ENCODE results near the gene SMAD7.

The SMAD7 gene

DNA sequence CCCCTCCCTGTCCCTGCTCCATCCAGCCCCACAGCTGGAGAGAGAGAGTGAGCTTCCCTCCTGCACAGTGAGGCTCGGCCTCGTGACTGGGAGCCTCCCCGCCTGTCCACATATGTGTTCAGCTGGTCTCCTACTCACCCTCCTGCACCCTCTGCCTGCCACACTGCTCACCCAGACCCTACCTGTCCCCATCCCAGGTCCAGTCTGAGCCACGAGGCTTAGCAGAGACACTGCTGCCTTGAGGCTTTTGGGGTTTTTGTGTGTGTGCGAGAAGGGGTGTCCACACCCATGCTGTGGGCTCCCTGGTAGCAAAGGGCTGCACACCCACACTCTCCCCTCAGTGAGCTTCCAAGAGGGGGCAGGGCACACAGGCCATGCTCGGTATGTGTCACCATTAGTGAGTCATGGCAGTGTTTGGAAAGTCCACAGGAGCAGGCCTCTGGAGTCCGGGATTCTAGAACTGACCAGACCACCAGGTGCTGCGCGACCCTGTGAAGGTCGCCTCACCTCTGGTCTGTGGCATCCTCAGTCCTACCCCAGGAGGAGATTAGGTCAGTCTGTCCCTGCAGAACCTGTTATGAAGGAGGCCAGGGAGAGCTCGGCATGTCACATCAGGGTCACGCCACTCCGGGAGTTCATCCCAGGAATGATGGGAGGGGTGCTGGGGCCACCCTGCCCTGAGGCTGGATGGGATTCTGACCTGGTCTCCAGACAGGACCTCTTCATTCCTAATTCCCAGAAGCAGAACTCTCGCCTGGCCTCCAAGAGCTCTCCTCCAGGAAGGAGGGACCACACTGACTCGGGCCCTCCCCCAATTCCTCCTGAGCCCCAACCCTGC, 39.9 kb upstream of the SMAD7 start:
- POLR2A ChIA-PET = interaction anchor here (1.5 kb wide), 1 partner anchor 38 kb away, joined by 8 read pairs; no protein-coding TSS in a partner anchor

DNA sequence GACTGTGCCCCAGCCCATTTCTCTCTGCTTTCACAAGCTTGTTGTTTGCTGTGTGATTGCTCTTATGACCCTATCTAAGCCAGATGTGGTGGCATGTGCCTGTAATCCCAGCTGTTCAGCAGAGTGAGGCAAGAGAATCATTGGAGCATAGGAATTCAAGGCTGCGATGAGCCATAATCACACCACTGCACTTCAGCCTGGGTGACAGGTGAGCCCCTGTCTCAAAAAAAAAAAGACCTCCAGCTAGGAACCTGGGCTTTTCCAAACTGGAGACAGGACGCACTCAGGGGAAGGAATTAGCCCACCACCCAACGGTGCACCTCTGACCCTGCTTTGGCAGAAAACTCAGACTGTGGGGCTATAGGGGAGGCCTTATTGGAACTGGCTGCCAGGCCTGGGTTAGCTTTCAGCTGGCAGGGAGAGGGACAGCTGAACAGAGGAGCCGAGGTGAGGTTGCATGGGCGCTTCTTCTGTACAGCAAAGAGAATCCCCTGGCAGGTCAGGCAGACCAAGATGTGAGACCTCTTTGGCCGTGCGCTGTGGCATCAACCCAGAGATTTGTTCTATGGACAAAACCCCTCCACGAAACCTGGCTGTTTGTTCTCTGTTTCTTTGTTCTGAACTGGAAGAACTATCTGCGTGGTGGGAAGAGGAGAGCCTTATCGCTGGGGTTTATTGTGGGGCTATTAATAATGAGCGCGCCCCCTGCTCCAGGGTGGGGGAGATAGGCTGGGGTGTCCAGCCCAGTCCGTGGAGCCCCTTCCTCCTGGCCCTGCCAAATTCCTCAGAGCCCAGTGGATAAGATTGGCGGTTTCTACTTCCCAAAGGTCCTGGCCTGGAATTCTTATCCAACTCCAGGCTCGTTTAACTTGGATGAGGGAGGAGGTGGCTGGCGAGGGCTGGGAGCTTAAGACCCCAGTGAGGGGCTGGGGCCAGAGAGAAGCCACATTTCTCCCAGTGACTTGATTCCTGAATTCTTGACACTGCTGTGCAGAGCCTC, 38.8 kb upstream of the SMAD7 start:
- POLR2A ChIA-PET = interaction anchor here (1.3 kb wide), 1 partner anchor 13 kb away, joined by 3 read pairs; no protein-coding TSS in a partner anchor
- CTCF ChIA-PET = no interaction called here
- TF ChIP-seq FOXM1 (IDR thresholded peaks at IDR 0.05; ENCODE audit: borderline replicate concordance) = no peak
- TF ChIP-seq TARDBP (IDR thresholded peaks at IDR 0.05) = no peak
- TF ChIP-seq FOXK2 (IDR thresholded peaks at IDR 0.05) = no peak
- TF ChIP-seq BHLHE40 (IDR thresholded peaks at IDR 0.05; ENCODE audit: borderline replicate concordance) = no peak
- TF ChIP-seq NFRKB (IDR thresholded peaks at IDR 0.05) = no peak
- no peak for TF ChIP-seq ARNT (IDR thresholded peaks at IDR 0.05)
- TF ChIP-seq FOXA1 (IDR thresholded peaks at IDR 0.05) = no peak
- no peak for TF ChIP-seq SP1 (IDR thresholded peaks at IDR 0.05)
- TF ChIP-seq HDGF (IDR thresholded peaks at IDR 0.05; ENCODE audit: borderline replicate concordance) = no peak
- TF ChIP-seq, protein P1, sequence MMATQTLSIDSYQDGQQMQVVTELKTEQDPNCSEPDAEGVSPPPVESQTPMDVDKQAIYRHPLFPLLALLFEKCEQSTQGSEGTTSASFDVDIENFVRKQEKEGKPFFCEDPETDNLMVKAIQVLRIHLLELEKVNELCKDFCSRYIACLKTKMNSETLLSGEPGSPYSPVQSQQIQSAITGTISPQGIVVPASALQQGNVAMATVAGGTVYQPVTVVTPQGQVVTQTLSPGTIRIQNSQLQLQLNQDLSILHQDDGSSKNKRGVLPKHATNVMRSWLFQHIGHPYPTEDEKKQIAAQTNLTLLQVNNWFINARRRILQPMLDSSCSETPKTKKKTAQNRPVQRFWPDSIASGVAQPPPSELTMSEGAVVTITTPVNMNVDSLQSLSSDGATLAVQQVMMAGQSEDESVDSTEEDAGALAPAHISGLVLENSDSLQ (IDR thresholded peaks at IDR 0.05) = no peak
- TF ChIP-seq ZNF384 (IDR thresholded peaks at IDR 0.05) = no peak
- TF ChIP-seq CTBP1 (IDR thresholded peaks at IDR 0.05; ENCODE audit: borderline replicate concordance) = no peak
- no peak for TF ChIP-seq L3MBTL2 (conservative IDR thresholded peaks at IDR 0.05)
- TF ChIP-seq LEF1 (IDR thresholded peaks at IDR 0.05; ENCODE audit: borderline replicate concordance) = no peak
- TF ChIP-seq SUZ12 (IDR thresholded peaks at IDR 0.05) = no peak
- no peak for TF ChIP-seq ELF4 (IDR thresholded peaks at IDR 0.05)
- DNase-seq (ENCODE audit: extremely low spot score) = no peak

More for the DNA sequence above, 39.9 kb upstream of the SMAD7 start:
- DNase-seq (ENCODE audit: extremely low spot score) = no peak
- CTCF ChIA-PET = no interaction called here
- TF ChIP-seq ELF4 (IDR thresholded peaks at IDR 0.05) (no peak), SP1 (IDR thresholded peaks at IDR 0.05) (no peak), NFRKB (IDR thresholded peaks at IDR 0.05) (no peak), TARDBP (IDR thresholded peaks at IDR 0.05) (no peak), LEF1 (IDR thresholded peaks at IDR 0.05; ENCODE audit: borderline replicate concordance) (no peak), CTBP1 (IDR thresholded peaks at IDR 0.05; ENCODE audit: borderline replicate concordance) (no peak), SUZ12 (IDR thresholded peaks at IDR 0.05) (no peak), ARNT (IDR thresholded peaks at IDR 0.05) (no peak), FOXA1 (IDR thresholded peaks at IDR 0.05) (no peak), FOXM1 (IDR thresholded peaks at IDR 0.05; ENCODE audit: borderline replicate concordance) (no peak), L3MBTL2 (conservative IDR thresholded peaks at IDR 0.05) (no peak), ZNF384 (IDR thresholded peaks at IDR 0.05) (no peak), BHLHE40 (IDR thresholded peaks at IDR 0.05; ENCODE audit: borderline replicate concordance) (no peak), FOXK2 (IDR thresholded peaks at IDR 0.05) (no peak), HDGF (IDR thresholded peaks at IDR 0.05; ENCODE audit: borderline replicate concordance) (no peak)
- TF ChIP-seq, protein P1 (IDR thresholded peaks at IDR 0.05) = no peak

DNA sequence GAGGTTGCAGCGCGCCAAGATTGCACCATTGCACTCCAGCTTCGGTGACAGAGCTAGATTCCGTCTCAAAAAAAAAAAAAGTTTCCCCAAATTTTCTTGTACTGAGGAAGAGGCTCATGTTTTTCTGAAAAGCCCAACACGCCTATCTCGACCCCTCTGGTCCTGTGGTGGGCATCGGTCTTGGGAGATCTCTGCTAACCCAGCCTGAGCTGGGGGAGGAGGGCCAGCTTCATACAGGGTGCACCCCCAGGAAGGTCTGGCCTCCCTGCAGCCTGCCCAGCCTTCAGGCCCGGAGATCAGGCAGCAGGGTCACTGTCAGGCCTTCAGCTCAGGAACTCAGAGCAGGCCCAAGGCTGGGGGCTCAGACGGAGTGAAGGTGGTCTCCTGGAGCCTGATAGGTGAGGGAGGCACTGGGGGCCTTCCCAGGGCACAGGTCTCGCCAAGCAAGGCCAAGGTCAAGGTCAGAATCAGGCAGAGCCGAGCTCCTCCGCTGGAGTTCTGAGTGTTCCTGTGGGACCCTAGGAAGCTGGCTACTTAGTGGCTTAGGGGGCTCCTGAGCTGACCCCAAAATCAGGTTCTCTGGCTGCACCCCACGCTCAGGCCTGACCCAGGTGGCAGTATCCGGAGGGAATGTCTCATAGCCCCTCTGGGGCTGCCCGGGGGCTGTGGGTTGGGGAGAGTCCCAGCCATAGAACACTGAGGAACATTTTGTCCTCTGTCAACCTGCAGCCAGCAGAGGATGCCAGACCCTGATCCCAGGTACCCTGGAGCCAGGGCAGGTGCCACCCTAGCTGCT, 37.9 kb upstream of the SMAD7 start:
- CTCF ChIA-PET = no interaction called here
- no peak for TF ChIP-seq FOXM1 (IDR thresholded peaks at IDR 0.05; ENCODE audit: borderline replicate concordance)
- no peak for TF ChIP-seq TARDBP (IDR thresholded peaks at IDR 0.05)
- no peak for TF ChIP-seq HDGF (IDR thresholded peaks at IDR 0.05; ENCODE audit: borderline replicate concordance)
- TF ChIP-seq ARNT (IDR thresholded peaks at IDR 0.05) = no peak
- no peak for TF ChIP-seq FOXK2 (IDR thresholded peaks at IDR 0.05)
- TF ChIP-seq ELF4 (IDR thresholded peaks at IDR 0.05) = no peak
- no peak for TF ChIP-seq SUZ12 (IDR thresholded peaks at IDR 0.05)
- no peak for TF ChIP-seq NFRKB (IDR thresholded peaks at IDR 0.05)
- TF ChIP-seq FOXA1 (IDR thresholded peaks at IDR 0.05) = no peak
- no peak for TF ChIP-seq ZNF384 (IDR thresholded peaks at IDR 0.05)
- TF ChIP-seq BHLHE40 (IDR thresholded peaks at IDR 0.05; ENCODE audit: borderline replicate concordance) = no peak
- TF ChIP-seq, protein P1 (IDR thresholded peaks at IDR 0.05) = no peak
- DNase-seq (ENCODE audit: extremely low spot score) = no peak
- POLR2A ChIA-PET = interaction anchor here (1.3 kb wide), 1 partner anchor 12 kb away, joined by 3 read pairs; no protein-coding TSS in a partner anchor

DNA sequence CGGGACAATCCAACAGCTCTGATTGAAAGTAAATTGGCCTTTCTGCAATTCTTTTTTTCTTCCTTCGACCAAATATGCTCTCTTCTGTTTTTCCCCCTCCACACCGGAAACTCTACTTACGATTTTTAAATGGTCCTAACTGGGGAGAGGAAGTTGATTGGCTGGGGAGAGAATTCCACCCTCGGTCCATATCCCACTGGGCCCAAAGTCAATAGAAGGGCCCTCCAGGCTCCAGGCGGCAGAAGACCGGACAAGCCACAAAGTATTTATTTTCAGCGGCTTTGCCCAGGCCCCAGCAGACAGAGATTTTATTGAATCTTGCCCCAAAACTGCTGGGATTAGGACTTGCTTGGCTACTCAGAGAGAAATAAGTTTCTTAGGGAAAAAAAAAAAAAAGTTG, 37.1 kb upstream of the SMAD7 start:
- CTCF ChIA-PET = no interaction called here
- POLR2A ChIA-PET = no interaction called here
- DNase-seq (ENCODE audit: extremely low spot score) = no peak
- TF ChIP-seq ZNF384 (IDR thresholded peaks at IDR 0.05) = no peak
- TF ChIP-seq SUZ12 (IDR thresholded peaks at IDR 0.05) = no peak
- no peak for TF ChIP-seq SP1 (IDR thresholded peaks at IDR 0.05)
- no peak for TF ChIP-seq ELF4 (IDR thresholded peaks at IDR 0.05)
- no peak for TF ChIP-seq L3MBTL2 (conservative IDR thresholded peaks at IDR 0.05)
- no peak for TF ChIP-seq FOXM1 (IDR thresholded peaks at IDR 0.05; ENCODE audit: borderline replicate concordance)
- TF ChIP-seq ARNT (IDR thresholded peaks at IDR 0.05) = no peak
- TF ChIP-seq BHLHE40 (IDR thresholded peaks at IDR 0.05; ENCODE audit: borderline replicate concordance) = no peak
- TF ChIP-seq HDGF (IDR thresholded peaks at IDR 0.05; ENCODE audit: borderline replicate concordance) = no peak
- TF ChIP-seq CTBP1 (IDR thresholded peaks at IDR 0.05; ENCODE audit: borderline replicate concordance) = no peak
- TF ChIP-seq FOXA1 (IDR thresholded peaks at IDR 0.05) = no peak
- TF ChIP-seq FOXK2 (IDR thresholded peaks at IDR 0.05) = no peak
- TF ChIP-seq, protein P1 (IDR thresholded peaks at IDR 0.05) = no peak
- no peak for TF ChIP-seq LEF1 (IDR thresholded peaks at IDR 0.05; ENCODE audit: borderline replicate concordance)
- no peak for TF ChIP-seq TARDBP (IDR thresholded peaks at IDR 0.05)
- no peak for TF ChIP-seq NFRKB (IDR thresholded peaks at IDR 0.05)
